K562 (cell line): ENCODE measurements around the gene RRAS. TPM values are rescaled to one million over a fixed set of nuclear protein-coding genes. Genes with fewer than 3 reads are reported as not detected.

ENCODE experiments used
- ATF7 ChIP-seq: fragments of 450-650 bp; IDR thresholded peaks from 2 replicates; pipeline ENCODE4 v1.7.1; 2014; ENCODE audit warnings: mild to moderate bottlenecking, moderate library complexity
- BCL6 ChIP-seq: fragments of 250-450 bp; sonication (Bioruptor Pico); IDR thresholded peaks from 2 replicates; pipeline ENCODE4 v1.4.0; 2020
- CREB3 ChIP-seq: fragments of 450-650 bp; conservative IDR thresholded peaks from 2 replicates; pipeline ENCODE4 v1.6.1; 2016; ENCODE audit warnings: missing genetic modification characterization, low read depth, mild to moderate bottlenecking, missing compliant biosample characterization, moderate library complexity
- CTCFL ChIP-seq: IDR thresholded peaks from 2 replicates; pipeline ENCODE4 v1.6.1; 2011; ENCODE audit warnings: borderline replicate concordance, low read depth, mild to moderate bottlenecking, moderate library complexity, low read length; ENCODE audit not compliant: insufficient read depth, poor library complexity, severe bottlenecking
- DIDO1 ChIP-seq: fragments of 450-650 bp; IDR thresholded peaks from 2 replicates; pipeline ENCODE4 v1.6.1; 2016; ENCODE audit warnings: low read depth, missing biosample characterization, missing genetic modification characterization
- DLX4 ChIP-seq: fragments of 250-450 bp; sonication (Bioruptor Pico); IDR thresholded peaks from 2 replicates; pipeline ENCODE4 v1.6.1; 2021; ENCODE audit warnings: mild to moderate bottlenecking
- GABPB2 ChIP-seq: fragments of 250-450 bp; sonication (Bioruptor Pico); conservative IDR thresholded peaks from 2 replicates; pipeline ENCODE4 v1.5.1; 2021; ENCODE audit warnings: mild to moderate bottlenecking
- HDAC3 ChIP-seq: fragments of 450-650 bp; IDR thresholded peaks from 2 replicates; pipeline ENCODE4 v1.6.1; 2018; ENCODE audit warnings: borderline replicate concordance, mild to moderate bottlenecking, moderate library complexity; ENCODE audit not compliant: partially characterized antibody
- KDM5B ChIP-seq: fragments of 200-600 bp; sonication (generic); IDR thresholded peaks from 2 replicates; pipeline ENCODE4 v1.6.1; 2012; ENCODE audit warnings: low read depth, mild to moderate bottlenecking, moderate library complexity, low read length, control low read depth, inconsistent platforms; ENCODE audit not compliant: insufficient replicate concordance
- KLF13 ChIP-seq: fragments of 450-650 bp; IDR thresholded peaks from 2 replicates; pipeline ENCODE4 v1.6.1; 2016; ENCODE audit warnings: missing genetic modification characterization, low read depth, mild to moderate bottlenecking, missing compliant biosample characterization, moderate library complexity, borderline replicate concordance
- LARP7 ChIP-seq: fragments of 450-650 bp; IDR thresholded peaks from 2 replicates; pipeline ENCODE4 v1.6.1; 2016
- MBD2 ChIP-seq: sonication (generic); IDR thresholded peaks from 2 replicates; pipeline ENCODE4 v1.6.1; 2016; ENCODE audit warnings: low read depth, borderline replicate concordance
- POLR2B ChIP-seq: fragments of 450-650 bp; IDR thresholded peaks from 2 replicates; pipeline ENCODE4 v1.6.1; 2018; ENCODE audit warnings: low read depth; ENCODE audit not compliant: partially characterized antibody
- RBFOX2 ChIP-seq: fragments of 200-400 bp; formaldehyde crosslinking; IDR thresholded peaks from 2 replicates; pipeline ENCODE4 v1.6.1; 2017; ENCODE audit warnings: low read depth, mild to moderate bottlenecking, low read length, moderate library complexity
- SNRNP70 ChIP-seq: fragments of 200-400 bp; formaldehyde crosslinking; optimal IDR thresholded peaks from 2 replicates; pipeline ENCODE3; 2017; ENCODE audit warnings: low read depth, low read length
- TAF1 ChIP-seq: IDR thresholded peaks from 2 replicates; pipeline ENCODE4 v1.6.1; 2011; ENCODE audit warnings: mild to moderate bottlenecking, low read length, moderate library complexity; ENCODE audit not compliant: insufficient read depth, control insufficient read depth, severe bottlenecking; ENCODE audit errors: extremely low read depth
- ZBTB33 ChIP-seq: sonication (generic); formaldehyde crosslinking; IDR thresholded peaks from 2 replicates; pipeline ENCODE4 v1.8.1; 2023; ENCODE audit warnings: mild to moderate bottlenecking, missing genetic modification reagents
- ZNF146 ChIP-seq: IDR thresholded peaks from one replicate; pipeline ENCODE4 v1.6.1; 2018; ENCODE audit warnings: missing compliant biosample characterization; ENCODE audit not compliant: unreplicated experiment
- ZNF696 ChIP-seq: fragments of 250-450 bp; sonication (Bioruptor Pico); conservative IDR thresholded peaks from 2 replicates; pipeline ENCODE4 v1.4.0; 2020; ENCODE audit warnings: mild to moderate bottlenecking, moderate library complexity
- polyA plus RNA-seq, 8 experiments: library from polyadenylated mRNA; depleted of rRNA in 4 of 8; stranded (reverse) in 5 of 8; unstranded in 3 of 8; fragments of >200 nt; fragmentation: Nextera tagmentation in 2 of 8; fragmentation: Illumina TruSeq in 1 of 8; extraction: Ambion mirVana in 2 of 8; extraction: Trizol in 1 of 8; gene quantifications; 2 replicates each; pipeline versions ENCODE4 v1.2.1 to v1.2.3, GENCODE V29; 2011 to 2014; ENCODE audit warnings: inconsistent platforms in 1 of 8, missing spikeins in 1 of 8
- total RNA-seq, 7 experiments: library from RNA; depleted of rRNA in 6 of 7; stranded (reverse); fragments of >200 nt in 6 of 7; fragmentation: Illumina TruSeq in 2 of 7; extraction: Trizol in 2 of 7; gene quantifications; 2 replicates each; pipeline versions ENCODE4 v1.2.1 to v1.2.3, GENCODE V29; 2011 to 2021; ENCODE audit warnings: low replicate concordance in 1 of 7

RRAS gene
- total and polyA plus RNA-seq, 9 of the 15 experiments (the other 6 are each of a cell fraction or from before 2014, with no cell fraction given), result 0.70 to 17.3 (median 8.2) TPM

- TF ChIP-seq TAF1 (no peak), DLX4 (CRISPR knock-in tag) (no peak), HDAC3 (no peak), ZNF146 (CRISPR knock-in tag) (no peak), SNRNP70 (no peak), DIDO1 (no peak), POLR2B (no peak), ZBTB33 (CRISPR knock-in tag) (peak; percentile 96), GABPB2 (CRISPR knock-in tag) (no peak), MBD2 (no peak), KLF13 (tag) (no peak), BCL6 (CRISPR knock-in tag) (no peak), ATF7 (no peak), KDM5B (no peak), ZNF696 (CRISPR knock-in tag) (no peak), LARP7 (no peak), CTCFL (peak; percentile 20), RBFOX2 (peak; percentile 54; the same call in 1 of the 2 replicates), CREB3 (tag) (no peak)
Observed at GRCh38 chr19:49596954-49597702, 42.8 kb downstream of the RRAS start (continued).
